ENCODE results near the gene GRIA3. TPM values are rescaled to one million over a fixed set of nuclear protein-coding genes. Genes with fewer than 3 reads are reported as not detected.

The GRIA3 gene
- total RNA-seq, 1 experiment from 2014 or later, result 3.8 TPM

DNA sequence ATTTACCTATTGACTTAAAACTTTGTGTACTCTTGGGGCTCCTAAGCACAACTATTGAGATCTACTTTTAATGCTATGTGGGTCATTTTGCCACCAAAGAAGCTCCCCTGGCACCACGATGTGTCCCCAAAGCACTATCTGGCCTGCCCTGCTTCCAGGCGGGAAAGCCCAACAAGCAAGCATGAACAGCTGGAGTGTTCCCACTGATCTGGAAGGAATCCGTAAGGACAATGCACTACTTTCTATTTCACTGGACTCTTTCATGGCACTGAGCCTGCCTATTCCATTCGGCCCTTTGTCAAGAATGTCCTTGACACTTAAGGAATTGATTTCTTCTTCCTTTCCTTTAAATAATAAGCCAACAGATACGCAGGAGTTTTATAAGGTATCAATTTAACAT, 38.8 kb downstream of the GRIA3 start:
- TF ChIP-seq ZNF121 (CRISPR knock-in tag; IDR thresholded peaks at IDR 0.05) (no peak), JUN (CRISPR knock-in tag; IDR thresholded peaks at IDR 0.05) (no peak), RORB (CRISPR knock-in tag; IDR thresholded peaks at IDR 0.05) (no peak), SP1 (CRISPR knock-in tag; conservative IDR thresholded peaks at IDR 0.05) (no peak), NFATC4 (CRISPR knock-in tag; IDR thresholded peaks at IDR 0.05) (no peak)
- TF ChIP-seq, protein P1, sequence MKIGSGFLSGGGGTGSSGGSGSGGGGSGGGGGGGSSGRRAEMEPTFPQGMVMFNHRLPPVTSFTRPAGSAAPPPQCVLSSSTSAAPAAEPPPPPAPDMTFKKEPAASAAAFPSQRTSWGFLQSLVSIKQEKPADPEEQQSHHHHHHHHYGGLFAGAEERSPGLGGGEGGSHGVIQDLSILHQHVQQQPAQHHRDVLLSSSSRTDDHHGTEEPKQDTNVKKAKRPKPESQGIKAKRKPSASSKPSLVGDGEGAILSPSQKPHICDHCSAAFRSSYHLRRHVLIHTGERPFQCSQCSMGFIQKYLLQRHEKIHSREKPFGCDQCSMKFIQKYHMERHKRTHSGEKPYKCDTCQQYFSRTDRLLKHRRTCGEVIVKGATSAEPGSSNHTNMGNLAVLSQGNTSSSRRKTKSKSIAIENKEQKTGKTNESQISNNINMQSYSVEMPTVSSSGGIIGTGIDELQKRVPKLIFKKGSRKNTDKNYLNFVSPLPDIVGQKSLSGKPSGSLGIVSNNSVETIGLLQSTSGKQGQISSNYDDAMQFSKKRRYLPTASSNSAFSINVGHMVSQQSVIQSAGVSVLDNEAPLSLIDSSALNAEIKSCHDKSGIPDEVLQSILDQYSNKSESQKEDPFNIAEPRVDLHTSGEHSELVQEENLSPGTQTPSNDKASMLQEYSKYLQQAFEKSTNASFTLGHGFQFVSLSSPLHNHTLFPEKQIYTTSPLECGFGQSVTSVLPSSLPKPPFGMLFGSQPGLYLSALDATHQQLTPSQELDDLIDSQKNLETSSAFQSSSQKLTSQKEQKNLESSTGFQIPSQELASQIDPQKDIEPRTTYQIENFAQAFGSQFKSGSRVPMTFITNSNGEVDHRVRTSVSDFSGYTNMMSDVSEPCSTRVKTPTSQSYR (CRISPR knock-in tag; IDR thresholded peaks at IDR 0.05), result no peak
- TF ChIP-seq, protein P2, sequence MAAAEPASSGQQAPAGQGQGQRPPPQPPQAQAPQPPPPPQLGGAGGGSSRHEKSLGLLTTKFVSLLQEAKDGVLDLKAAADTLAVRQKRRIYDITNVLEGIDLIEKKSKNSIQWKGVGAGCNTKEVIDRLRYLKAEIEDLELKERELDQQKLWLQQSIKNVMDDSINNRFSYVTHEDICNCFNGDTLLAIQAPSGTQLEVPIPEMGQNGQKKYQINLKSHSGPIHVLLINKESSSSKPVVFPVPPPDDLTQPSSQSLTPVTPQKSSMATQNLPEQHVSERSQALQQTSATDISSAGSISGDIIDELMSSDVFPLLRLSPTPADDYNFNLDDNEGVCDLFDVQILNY (CRISPR knock-in tag; IDR thresholded peaks at IDR 0.05), result no peak
- TF ChIP-seq, protein P3, sequence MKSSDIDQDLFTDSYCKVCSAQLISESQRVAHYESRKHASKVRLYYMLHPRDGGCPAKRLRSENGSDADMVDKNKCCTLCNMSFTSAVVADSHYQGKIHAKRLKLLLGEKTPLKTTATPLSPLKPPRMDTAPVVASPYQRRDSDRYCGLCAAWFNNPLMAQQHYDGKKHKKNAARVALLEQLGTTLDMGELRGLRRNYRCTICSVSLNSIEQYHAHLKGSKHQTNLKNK (CRISPR knock-in tag; IDR thresholded peaks at IDR 0.05), result no peak
- TF ChIP-seq, protein P4, sequence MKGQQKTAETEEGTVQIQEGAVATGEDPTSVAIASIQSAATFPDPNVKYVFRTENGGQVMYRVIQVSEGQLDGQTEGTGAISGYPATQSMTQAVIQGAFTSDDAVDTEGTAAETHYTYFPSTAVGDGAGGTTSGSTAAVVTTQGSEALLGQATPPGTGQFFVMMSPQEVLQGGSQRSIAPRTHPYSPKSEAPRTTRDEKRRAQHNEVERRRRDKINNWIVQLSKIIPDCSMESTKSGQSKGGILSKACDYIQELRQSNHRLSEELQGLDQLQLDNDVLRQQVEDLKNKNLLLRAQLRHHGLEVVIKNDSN (CRISPR knock-in tag; IDR thresholded peaks at IDR 0.05), result no peak
- ATAC-seq (no peak), DNase-seq (ENCODE audit: low spot score) (no peak)
- Mint-ChIP-seq H3K4me3 (no peak overlapping the region), H3K4me1 (peaks cover 12% of the 10 kb centered on the region), H3K27ac (no peak overlapping the region), H3K9me3 (no peaks in the 10 kb centered on the region), H3K36me3 (no peaks in the 10 kb centered on the region; the same call in 1 of the 2 replicates), H3K27me3 (ENCODE audit: low read depth) (peaks cover 75% of the 10 kb centered on the region)
- POLR2A ChIA-PET, result no interaction called here
- CTCF ChIA-PET, result no interaction called here

DNA sequence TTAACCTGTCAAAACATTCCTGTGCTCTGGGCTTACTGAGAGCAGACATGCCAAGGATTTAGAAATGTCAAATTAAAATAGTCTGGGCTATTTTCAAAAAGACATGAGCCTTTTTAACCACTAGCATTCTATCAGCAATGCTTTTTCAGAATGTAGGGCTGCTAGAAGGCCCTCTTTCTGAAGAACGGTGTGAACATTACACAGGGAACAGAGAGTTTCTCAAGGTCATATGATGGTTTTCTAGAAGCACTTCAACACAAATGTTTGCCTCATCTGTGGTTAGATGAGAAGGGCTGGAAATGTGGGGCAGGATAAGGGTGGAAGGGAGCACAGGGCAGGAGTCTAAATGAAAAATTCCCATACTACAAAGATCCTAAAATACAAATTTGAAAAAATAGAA, 39.3 kb downstream of the GRIA3 start:
- DNase-seq (ENCODE audit: low spot score) (no peak), ATAC-seq (no peak)
- H3K27ac Mint-ChIP-seq, result no peak overlapping the region
- no peak overlapping the region for H3K4me3 Mint-ChIP-seq
- H3K4me1 Mint-ChIP-seq, result peaks cover 12% of the 10 kb centered on the region
- no peaks in the 10 kb centered on the region; the same call in 1 of the 2 replicates for H3K36me3 Mint-ChIP-seq
- CTCF ChIA-PET, result no interaction called here
- peaks cover 80% of the 10 kb centered on the region for H3K27me3 Mint-ChIP-seq (ENCODE audit: low read depth)
- no peaks in the 10 kb centered on the region for H3K9me3 Mint-ChIP-seq
- TF ChIP-seq MXD4 (CRISPR knock-in tag; IDR thresholded peaks at IDR 0.05; ENCODE audit: borderline replicate concordance) (no peak), ZNF423 (CRISPR knock-in tag; IDR thresholded peaks at IDR 0.05) (no peak), HMGA2 (CRISPR knock-in tag; IDR thresholded peaks at IDR 0.05) (no peak), NFATC4 (CRISPR knock-in tag; IDR thresholded peaks at IDR 0.05) (no peak), TEAD4 (CRISPR knock-in tag; IDR thresholded peaks at IDR 0.05) (no peak), ATF1 (CRISPR knock-in tag; IDR thresholded peaks at IDR 0.05) (no peak), NR2C2 (CRISPR knock-in tag; IDR thresholded peaks at IDR 0.05) (no peak), ZNF138 (CRISPR knock-in tag; conservative IDR thresholded peaks at IDR 0.05) (no peak), NR3C1 (CRISPR knock-in tag; conservative IDR thresholded peaks at IDR 0.05; ENCODE audit: low read depth) (no peak), OVOL2 (CRISPR knock-in tag; IDR thresholded peaks at IDR 0.05; ENCODE audit: borderline replicate concordance) (no peak)
- TF ChIP-seq, protein P5, sequence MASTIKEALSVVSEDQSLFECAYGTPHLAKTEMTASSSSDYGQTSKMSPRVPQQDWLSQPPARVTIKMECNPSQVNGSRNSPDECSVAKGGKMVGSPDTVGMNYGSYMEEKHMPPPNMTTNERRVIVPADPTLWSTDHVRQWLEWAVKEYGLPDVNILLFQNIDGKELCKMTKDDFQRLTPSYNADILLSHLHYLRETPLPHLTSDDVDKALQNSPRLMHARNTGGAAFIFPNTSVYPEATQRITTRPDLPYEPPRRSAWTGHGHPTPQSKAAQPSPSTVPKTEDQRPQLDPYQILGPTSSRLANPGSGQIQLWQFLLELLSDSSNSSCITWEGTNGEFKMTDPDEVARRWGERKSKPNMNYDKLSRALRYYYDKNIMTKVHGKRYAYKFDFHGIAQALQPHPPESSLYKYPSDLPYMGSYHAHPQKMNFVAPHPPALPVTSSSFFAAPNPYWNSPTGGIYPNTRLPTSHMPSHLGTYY (CRISPR knock-in tag; IDR thresholded peaks at IDR 0.05), result no peak
- TF ChIP-seq, protein P1 (CRISPR knock-in tag; IDR thresholded peaks at IDR 0.05), result no peak
- TF ChIP-seq, protein P6, sequence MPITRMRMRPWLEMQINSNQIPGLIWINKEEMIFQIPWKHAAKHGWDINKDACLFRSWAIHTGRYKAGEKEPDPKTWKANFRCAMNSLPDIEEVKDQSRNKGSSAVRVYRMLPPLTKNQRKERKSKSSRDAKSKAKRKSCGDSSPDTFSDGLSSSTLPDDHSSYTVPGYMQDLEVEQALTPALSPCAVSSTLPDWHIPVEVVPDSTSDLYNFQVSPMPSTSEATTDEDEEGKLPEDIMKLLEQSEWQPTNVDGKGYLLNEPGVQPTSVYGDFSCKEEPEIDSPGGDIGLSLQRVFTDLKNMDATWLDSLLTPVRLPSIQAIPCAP (CRISPR knock-in tag; IDR thresholded peaks at IDR 0.05), result no peak
- POLR2A ChIA-PET, result no interaction called here
